Uterus (tissue), 2 donors: ENCODE results near the gene GHR.

Source experiments
- CTCF ChIP-seq, 4 experiments: fragments of 200-600 bp in 2 of 4; fragments of 450-650 bp in 2 of 4; sonication (generic) in 2 of 4; IDR thresholded peaks; one replicate each; pipeline ENCODE4 v1.5.1; 2016 to 2019; ENCODE audit warnings: antibody characterized with exemption in 4 of 4, mild to moderate bottlenecking in 2 of 4, moderate library complexity in 1 of 4
- POLR2A ChIP-seq, 2 donors: fragments of 450-650 bp; IDR thresholded peaks; one replicate each; pipeline ENCODE4 v1.6.1; 2016; ENCODE audit warnings: antibody characterized with exemption in 2 of 2, mild to moderate bottlenecking in 1 of 2, moderate library complexity in 1 of 2

DNA sequence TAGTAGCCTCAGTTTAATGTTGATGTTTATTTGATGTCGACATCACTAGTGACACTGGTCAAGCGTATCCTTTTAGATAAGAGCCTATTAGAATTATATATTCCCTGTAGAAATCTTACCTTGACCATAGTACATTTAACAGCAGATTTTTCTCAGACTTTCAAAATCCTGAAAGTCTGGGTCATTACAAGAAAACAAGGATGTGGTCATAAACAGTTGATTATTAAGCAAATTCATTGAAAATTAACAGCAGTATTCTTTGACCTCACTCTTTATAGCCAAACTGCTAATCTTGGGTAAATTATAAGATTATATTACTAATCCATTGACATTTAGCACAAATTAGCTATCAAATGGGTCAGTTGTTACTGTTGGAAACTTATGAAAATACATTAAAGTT lies 83.4 kb downstream of the GHR start:
- TF ChIP-seq CTCF (IDR thresholded peaks at IDR 0.05) (no peak), POLR2A (IDR thresholded peaks at IDR 0.05) (no peak)
